Measurements from ENCODE around the gene DCLK3.

Gene DCLK3

DNA sequence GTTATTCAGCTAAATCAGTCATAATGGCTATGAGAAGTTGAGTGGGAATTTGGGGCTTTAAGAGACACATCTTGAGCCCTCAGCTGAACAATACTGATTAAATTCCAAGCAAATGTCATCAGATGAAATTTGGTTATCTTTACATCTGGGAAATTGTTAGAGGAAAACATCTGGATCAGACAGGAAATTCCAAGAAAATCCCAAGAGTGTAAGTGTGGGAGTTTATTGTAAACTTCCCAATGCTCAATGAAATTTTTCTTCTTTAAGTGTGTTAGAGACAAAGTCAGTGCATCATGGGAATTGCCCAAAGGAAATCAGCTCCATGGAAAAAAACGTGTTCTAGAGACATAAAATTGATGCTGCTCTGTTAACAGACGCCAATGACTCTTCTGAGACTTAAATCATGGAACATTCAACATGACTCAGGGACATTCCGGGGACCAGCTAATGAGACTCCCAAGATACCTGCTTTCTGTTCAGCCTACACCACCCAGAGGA lies 19.8 kb upstream of the DCLK3 start:
- no peaks in the 10 kb centered on the region for H3K9me3 Mint-ChIP-seq
- no peaks in the 10 kb centered on the region for H3K27me3 Mint-ChIP-seq
- DNase-seq: no peak
- H3K4me1 Mint-ChIP-seq (ENCODE audit: low read depth): no peaks in the 10 kb centered on the region
- H3K27ac Mint-ChIP-seq: no peak overlapping the region
- no peak overlapping the region for H3K4me3 Mint-ChIP-seq
- no peaks in the 10 kb centered on the region for H3K36me3 Mint-ChIP-seq (ENCODE audit: low read depth)

GRCh38 chr3:36777424-36778218 lies 13.3 kb upstream of the DCLK3 start:
- Mint-ChIP-seq H3K4me3 (no peak overlapping the region), H3K9me3 (no peaks in the 10 kb centered on the region), H3K27me3 (no peaks in the 10 kb centered on the region), H3K36me3 (ENCODE audit: low read depth) (no peaks in the 10 kb centered on the region), H3K27ac (no peak overlapping the region), H3K4me1 (ENCODE audit: low read depth) (no peaks in the 10 kb centered on the region)
- DNase-seq: no peak

GRCh38 chr3:36776436-36776835 lies 12.1 kb upstream of the DCLK3 start:
- Mint-ChIP-seq H3K27ac (no peak overlapping the region), H3K4me1 (ENCODE audit: low read depth) (no peaks in the 10 kb centered on the region), H3K4me3 (no peak overlapping the region), H3K9me3 (no peaks in the 10 kb centered on the region), H3K36me3 (ENCODE audit: low read depth) (no peaks in the 10 kb centered on the region), H3K27me3 (no peaks in the 10 kb centered on the region)
- DNase-seq: no peak

DNA sequence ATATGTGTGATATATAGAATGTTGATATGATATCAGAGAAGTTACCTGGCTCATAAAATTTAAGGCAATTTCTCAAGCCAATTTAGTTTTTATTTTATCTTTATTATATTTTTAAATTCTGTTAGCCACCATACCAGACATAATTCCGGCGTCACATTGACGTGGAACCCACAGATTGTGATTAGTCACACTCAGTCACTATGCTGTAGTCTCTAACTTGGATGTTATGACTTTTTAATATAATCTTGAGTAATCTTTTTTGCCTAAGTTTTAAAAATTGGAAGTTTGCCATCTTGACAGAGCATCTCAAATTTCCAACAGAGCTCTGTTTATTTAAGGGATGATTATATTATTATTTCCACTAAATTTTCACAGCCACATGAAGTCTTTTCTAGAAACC lies 9.7 kb upstream of the DCLK3 start:
- no peaks in the 10 kb centered on the region for H3K9me3 Mint-ChIP-seq
- no peak overlapping the region for H3K4me3 Mint-ChIP-seq
- no peak overlapping the region for H3K27ac Mint-ChIP-seq
- no peak for DNase-seq
- peaks cover 8% of the 10 kb centered on the region for H3K27me3 Mint-ChIP-seq
- H3K4me1 Mint-ChIP-seq (ENCODE audit: low read depth): no peaks in the 10 kb centered on the region
- no peaks in the 10 kb centered on the region for H3K36me3 Mint-ChIP-seq (ENCODE audit: low read depth)

GRCh38 chr3:36771931-36772330 lies 7.6 kb upstream of the DCLK3 start:
- no peak overlapping the region for H3K27ac Mint-ChIP-seq
- H3K9me3 Mint-ChIP-seq: no peaks in the 10 kb centered on the region
- DNase-seq: no peak
- H3K27me3 Mint-ChIP-seq: peaks cover 23% of the 10 kb centered on the region
- no peaks in the 10 kb centered on the region for H3K36me3 Mint-ChIP-seq (ENCODE audit: low read depth)
- H3K4me3 Mint-ChIP-seq: no peak overlapping the region
- no peaks in the 10 kb centered on the region for H3K4me1 Mint-ChIP-seq (ENCODE audit: low read depth)

DNA sequence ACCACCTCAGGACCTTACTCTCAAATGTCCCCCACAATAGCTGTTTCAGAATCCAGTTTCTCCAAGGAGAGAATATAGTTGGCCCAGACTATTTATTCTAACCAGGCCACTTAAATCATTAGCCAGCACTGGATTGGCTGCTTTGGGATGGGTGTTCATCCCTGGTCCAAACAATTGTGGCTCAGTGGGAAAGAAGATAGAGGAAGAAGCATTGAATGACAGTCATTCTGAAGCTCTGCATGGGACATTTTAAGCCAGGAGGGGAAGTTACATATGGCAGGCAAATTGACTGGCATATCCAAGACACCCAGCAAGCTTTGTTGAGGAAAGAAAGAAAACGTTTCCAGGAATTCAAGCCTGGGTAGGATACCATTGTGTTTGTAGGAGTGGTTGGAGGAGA lies 5.6 kb upstream of the DCLK3 start:
- Mint-ChIP-seq H3K4me1 (ENCODE audit: low read depth) (no peaks in the 10 kb centered on the region), H3K4me3 (no peak overlapping the region), H3K27me3 (peaks cover 40% of the 10 kb centered on the region), H3K9me3 (no peaks in the 10 kb centered on the region), H3K27ac (no peak overlapping the region), H3K36me3 (ENCODE audit: low read depth) (no peaks in the 10 kb centered on the region)
- no peak for DNase-seq

- no peak overlapping the region for H3K27ac Mint-ChIP-seq
- DNase-seq: no peak
- no peaks in the 10 kb centered on the region for H3K9me3 Mint-ChIP-seq
- no peak overlapping the region for H3K4me3 Mint-ChIP-seq
- H3K36me3 Mint-ChIP-seq (ENCODE audit: low read depth): no peaks in the 10 kb centered on the region
- H3K27me3 Mint-ChIP-seq: peaks cover 71% of the 10 kb centered on the region
- H3K4me1 Mint-ChIP-seq (ENCODE audit: low read depth): peaks cover 6% of the 10 kb centered on the region
Measured at GRCh38 chr3:36765104-36765503, 751 bp upstream of the DCLK3 start.

- no peaks in the 10 kb centered on the region for H3K9me3 Mint-ChIP-seq
- no peak overlapping the region for H3K27ac Mint-ChIP-seq
- peak overlapping the region; percentile 53 for H3K4me3 Mint-ChIP-seq
- no peaks in the 10 kb centered on the region for H3K36me3 Mint-ChIP-seq (ENCODE audit: low read depth)
- peaks cover 76% of the 10 kb centered on the region for H3K27me3 Mint-ChIP-seq
- H3K4me1 Mint-ChIP-seq (ENCODE audit: low read depth): peaks cover 6% of the 10 kb centered on the region
- DNase-seq: no peak
Measured at GRCh38 chr3:36764704-36765038, 318 bp upstream of the DCLK3 start.

GRCh38 chr3:36762918-36763849 lies 1.2 kb downstream of the DCLK3 start:
- Mint-ChIP-seq H3K9me3 (no peaks in the 10 kb centered on the region), H3K27ac (no peak overlapping the region), H3K4me3 (peak overlapping the region; percentile 30), H3K27me3 (peaks cover 79% of the 10 kb centered on the region), H3K36me3 (ENCODE audit: low read depth) (no peaks in the 10 kb centered on the region), H3K4me1 (ENCODE audit: low read depth) (peaks cover 6% of the 10 kb centered on the region)
- DNase-seq: no peak

DNA sequence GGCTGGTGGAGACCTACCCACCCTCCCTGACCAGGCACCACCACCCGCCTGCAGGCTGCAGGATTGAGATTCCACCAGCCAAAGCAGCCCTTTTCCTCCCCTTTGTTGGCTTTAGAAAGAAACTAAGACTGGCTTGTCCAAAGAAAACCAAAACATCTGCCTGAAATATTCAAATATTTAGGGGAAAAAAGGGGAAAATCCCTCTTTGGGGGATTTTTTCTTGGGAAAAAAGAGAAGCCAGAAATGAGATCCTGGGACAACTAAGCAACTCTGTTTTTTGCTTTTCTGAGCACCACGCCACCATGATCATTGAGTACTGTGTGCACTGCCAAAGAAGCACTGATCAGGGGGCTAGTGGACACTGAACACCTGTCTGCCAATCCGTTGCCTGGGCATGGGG lies 2.6 kb downstream of the DCLK3 start:
- H3K27me3 Mint-ChIP-seq: peaks cover 71% of the 10 kb centered on the region
- peaks cover 6% of the 10 kb centered on the region for H3K4me1 Mint-ChIP-seq (ENCODE audit: low read depth)
- H3K27ac Mint-ChIP-seq: no peak overlapping the region
- DNase-seq: no peak
- H3K9me3 Mint-ChIP-seq: no peaks in the 10 kb centered on the region
- no peaks in the 10 kb centered on the region for H3K36me3 Mint-ChIP-seq (ENCODE audit: low read depth)
- H3K4me3 Mint-ChIP-seq: no peak overlapping the region

DNA sequence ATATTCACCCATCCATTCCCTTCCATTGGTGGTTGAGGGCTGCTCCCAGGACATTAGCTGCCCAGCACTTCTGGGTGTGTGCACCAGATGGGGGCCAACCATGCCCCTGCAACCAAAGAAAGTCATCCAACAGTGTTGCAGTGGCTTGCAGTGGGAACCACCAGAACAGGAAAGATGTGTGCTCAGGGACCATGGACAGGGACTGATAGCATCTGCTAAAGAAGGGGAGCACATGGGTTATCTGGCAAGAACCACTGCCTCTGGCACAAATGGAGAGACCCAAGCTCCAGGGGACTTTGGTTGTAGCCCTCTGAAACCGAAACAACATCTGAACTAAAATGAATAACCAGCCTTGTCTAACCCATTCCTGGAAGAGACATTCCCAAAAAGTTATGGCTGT lies 8.1 kb downstream of the DCLK3 start:
- no peaks in the 10 kb centered on the region for H3K36me3 Mint-ChIP-seq (ENCODE audit: low read depth)
- H3K4me3 Mint-ChIP-seq: no peak overlapping the region
- H3K27me3 Mint-ChIP-seq: peaks cover 49% of the 10 kb centered on the region
- H3K9me3 Mint-ChIP-seq: no peaks in the 10 kb centered on the region
- no peak overlapping the region for H3K27ac Mint-ChIP-seq
- H3K4me1 Mint-ChIP-seq (ENCODE audit: low read depth): no peaks in the 10 kb centered on the region
- DNase-seq: no peak

GRCh38 chr3:36751326-36751725 lies 13.0 kb downstream of the DCLK3 start:
- Mint-ChIP-seq H3K27ac (no peak overlapping the region), H3K4me1 (ENCODE audit: low read depth) (no peaks in the 10 kb centered on the region), H3K4me3 (no peak overlapping the region), H3K9me3 (peaks cover 3% of the 10 kb centered on the region), H3K27me3 (peaks cover 36% of the 10 kb centered on the region), H3K36me3 (ENCODE audit: low read depth) (no peaks in the 10 kb centered on the region)
- no peak for DNase-seq

- H3K27me3 Mint-ChIP-seq: peaks cover 33% of the 10 kb centered on the region
- H3K9me3 Mint-ChIP-seq: peaks cover 3% of the 10 kb centered on the region
- no peak overlapping the region for H3K4me3 Mint-ChIP-seq
- H3K36me3 Mint-ChIP-seq (ENCODE audit: low read depth): no peaks in the 10 kb centered on the region
- H3K4me1 Mint-ChIP-seq (ENCODE audit: low read depth): no peaks in the 10 kb centered on the region
- H3K27ac Mint-ChIP-seq: no peak overlapping the region
- DNase-seq: no peak
Measured at GRCh38 chr3:36750737-36751136, 13.6 kb downstream of the DCLK3 start.

DNA sequence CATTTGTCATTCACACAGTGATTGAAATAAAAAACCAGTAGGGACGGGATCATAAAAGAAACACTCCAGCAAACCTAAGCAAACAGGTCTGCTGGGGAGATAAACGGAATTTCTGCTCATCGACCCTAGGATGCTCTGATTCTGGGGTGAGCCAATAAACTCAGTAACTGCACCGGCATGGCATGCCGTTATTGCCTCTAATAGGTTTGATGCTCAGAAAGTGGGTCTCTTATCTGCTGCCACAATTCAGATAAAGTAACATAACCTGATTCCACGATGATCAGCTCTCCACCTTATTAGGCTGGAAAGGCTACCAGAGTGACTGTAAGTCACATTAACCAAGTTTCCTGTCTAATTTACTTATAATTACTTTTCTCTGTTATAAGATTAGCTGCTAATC lies 19.6 kb downstream of the DCLK3 start:
- Mint-ChIP-seq H3K27me3 (peaks cover 7% of the 10 kb centered on the region), H3K4me1 (ENCODE audit: low read depth) (no peaks in the 10 kb centered on the region), H3K27ac (no peak overlapping the region), H3K36me3 (ENCODE audit: low read depth) (no peaks in the 10 kb centered on the region), H3K9me3 (peaks cover 3% of the 10 kb centered on the region), H3K4me3 (no peak overlapping the region)
- no peak for DNase-seq

GRCh38 chr3:36743826-36744225 lies 20.5 kb downstream of the DCLK3 start:
- no peak for DNase-seq
- Mint-ChIP-seq H3K9me3 (peaks cover 3% of the 10 kb centered on the region), H3K4me3 (no peak overlapping the region), H3K4me1 (ENCODE audit: low read depth) (no peaks in the 10 kb centered on the region), H3K27ac (no peak overlapping the region), H3K27me3 (peaks cover 2% of the 10 kb centered on the region), H3K36me3 (ENCODE audit: low read depth) (no peaks in the 10 kb centered on the region)
